C4-2B (cell line): ENCODE data around the gene IL26.
"Not testable (repeated sequence)": the region's sequence is repeated elsewhere in the genome, so short reads cannot be mapped to it uniquely, and the experiment has no call there.

ENCODE experiments used
- H3K27ac ChIP-seq: fragments of 450-650 bp; 2 replicates; pipeline ENCODE4 v1.5.1; 2017
- ZFX ChIP-seq: fragments of 450-650 bp; IDR thresholded peaks from 2 replicates; pipeline ENCODE4 v1.6.1; 2017
- TF ChIP-seq, protein P1 (sequence below): fragments of 450-650 bp; conservative IDR thresholded peaks from 2 replicates; pipeline ENCODE4 v1.5.1; 2017; ENCODE audit warnings: mild to moderate bottlenecking

The IL26 gene

DNA sequence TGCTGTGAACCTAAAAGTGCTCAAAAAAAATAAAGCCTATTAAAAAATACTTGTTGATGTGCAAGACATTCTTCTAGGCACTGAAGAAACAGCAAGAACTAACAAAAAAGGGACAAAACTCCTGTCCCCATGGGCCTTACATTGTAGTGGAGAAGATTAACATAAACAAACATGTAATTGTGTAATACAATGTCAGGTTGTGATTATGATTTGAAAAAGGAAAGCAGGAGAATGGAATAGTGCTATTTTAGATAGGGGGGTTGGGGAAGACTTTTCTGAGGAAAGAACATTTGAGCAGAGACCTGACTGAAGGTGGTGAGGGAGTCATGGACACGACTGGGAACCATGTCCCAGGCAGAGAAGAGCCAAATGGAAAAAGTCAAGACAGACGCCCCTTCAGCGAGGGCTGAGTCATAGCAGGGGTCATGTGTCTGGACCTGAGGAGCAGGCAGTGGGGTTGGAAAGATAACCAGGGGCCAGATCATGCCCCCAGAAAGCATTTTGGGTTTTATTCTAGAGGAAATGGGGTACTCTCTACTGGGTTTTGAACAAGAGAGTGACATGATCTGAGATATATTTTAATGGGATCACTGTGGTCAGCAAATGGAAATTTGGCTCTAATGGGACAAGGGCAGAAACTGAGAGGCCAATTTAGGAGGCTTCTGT is 46.7 kb downstream of the IL26 start:
- H3K27ac ChIP-seq: no peak overlapping the region
- TF ChIP-seq, protein P1, sequence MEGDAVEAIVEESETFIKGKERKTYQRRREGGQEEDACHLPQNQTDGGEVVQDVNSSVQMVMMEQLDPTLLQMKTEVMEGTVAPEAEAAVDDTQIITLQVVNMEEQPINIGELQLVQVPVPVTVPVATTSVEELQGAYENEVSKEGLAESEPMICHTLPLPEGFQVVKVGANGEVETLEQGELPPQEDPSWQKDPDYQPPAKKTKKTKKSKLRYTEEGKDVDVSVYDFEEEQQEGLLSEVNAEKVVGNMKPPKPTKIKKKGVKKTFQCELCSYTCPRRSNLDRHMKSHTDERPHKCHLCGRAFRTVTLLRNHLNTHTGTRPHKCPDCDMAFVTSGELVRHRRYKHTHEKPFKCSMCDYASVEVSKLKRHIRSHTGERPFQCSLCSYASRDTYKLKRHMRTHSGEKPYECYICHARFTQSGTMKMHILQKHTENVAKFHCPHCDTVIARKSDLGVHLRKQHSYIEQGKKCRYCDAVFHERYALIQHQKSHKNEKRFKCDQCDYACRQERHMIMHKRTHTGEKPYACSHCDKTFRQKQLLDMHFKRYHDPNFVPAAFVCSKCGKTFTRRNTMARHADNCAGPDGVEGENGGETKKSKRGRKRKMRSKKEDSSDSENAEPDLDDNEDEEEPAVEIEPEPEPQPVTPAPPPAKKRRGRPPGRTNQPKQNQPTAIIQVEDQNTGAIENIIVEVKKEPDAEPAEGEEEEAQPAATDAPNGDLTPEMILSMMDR: no peak
- no peak for TF ChIP-seq ZFX

DNA sequence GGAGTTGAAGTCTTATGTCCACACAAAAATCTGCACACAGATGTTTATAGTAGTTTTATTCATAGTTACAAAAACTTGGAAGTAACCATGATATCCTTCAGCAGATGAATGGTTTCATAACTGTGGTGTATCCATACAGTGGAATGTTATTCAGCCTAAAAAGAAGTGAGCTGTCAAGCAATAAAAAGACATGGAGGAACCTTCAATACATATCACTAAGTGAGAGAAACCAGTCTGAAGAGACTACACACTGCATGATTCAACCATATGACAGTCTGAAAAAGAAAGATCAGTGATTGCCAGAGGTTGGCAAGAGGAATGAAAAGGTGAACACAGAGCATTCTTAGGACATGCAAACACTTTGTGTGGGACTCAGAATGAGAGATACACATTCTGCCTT is 47.4 kb downstream of the IL26 start:
- no peak for TF ChIP-seq ZFX
- TF ChIP-seq, protein P1: no peak
- H3K27ac ChIP-seq: no peak overlapping the region

DNA sequence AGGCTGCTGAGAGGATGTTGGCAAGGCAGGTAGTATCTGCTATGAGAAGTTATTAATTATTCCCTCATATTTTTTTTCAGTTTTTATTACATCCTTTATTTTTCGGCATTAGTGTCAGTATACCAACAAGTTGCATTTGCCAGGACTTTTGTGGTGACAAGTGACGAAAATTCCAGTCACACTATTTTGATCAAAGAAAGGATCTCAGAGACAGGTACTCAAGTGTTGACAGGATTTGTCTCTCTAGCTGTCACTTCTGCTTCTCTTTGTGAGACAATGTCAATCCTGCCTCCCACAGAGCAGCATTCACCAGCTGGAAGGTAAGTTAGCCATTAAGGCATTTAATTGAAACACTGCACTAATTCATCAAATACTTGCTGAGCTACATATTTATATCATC is 48.0 kb downstream of the IL26 start:
- TF ChIP-seq, protein P1: no peak
- TF ChIP-seq ZFX: no peak
- H3K27ac ChIP-seq: no peak overlapping the region

DNA sequence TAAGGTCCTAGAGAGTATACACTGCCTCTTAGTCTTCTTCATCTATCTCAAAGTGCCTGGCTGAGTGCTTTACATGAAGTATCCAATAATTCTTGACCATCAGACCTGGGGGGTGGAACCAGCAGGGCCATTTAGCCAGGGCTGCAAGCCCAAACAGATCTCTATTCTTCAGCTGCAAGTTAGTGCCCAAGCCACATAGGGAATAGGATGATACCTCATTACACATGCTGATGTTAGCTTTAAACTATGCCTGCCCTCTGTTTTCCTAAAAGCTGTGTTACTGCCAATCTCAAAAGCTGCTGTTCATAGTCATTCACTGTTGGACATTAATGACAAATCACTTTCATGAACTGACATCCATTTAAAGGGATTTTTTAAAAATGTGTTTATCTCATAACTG is 49.4 kb downstream of the IL26 start:
- TF ChIP-seq ZFX: no peak
- TF ChIP-seq, protein P1: no peak

DNA sequence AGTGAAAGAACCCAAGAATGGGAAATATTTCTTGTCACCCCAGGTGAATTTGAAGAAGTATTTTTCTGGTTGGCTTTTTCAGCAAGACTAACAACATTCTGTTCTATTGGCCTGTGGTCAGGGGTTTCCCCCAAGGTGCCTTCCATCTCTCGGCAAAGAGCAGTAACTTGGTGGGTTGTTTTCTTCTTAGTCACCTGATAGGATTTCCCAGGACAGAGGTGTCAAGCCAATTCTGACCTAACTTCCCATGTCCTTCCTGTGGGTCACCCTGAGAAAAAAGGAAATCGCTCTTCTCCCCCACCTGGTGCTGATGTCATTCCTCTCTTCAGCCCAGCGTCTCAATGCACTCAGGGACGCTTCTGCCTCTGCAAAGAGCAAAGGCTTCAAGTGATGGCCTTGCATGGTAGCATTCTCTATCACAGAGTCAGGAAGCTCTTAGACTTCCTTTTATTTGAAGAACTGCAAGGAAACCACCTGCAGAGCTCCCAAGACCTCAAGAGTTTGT is 50.0 kb downstream of the IL26 start:
- no peak overlapping the region for H3K27ac ChIP-seq
- TF ChIP-seq, protein P1: no peak
- no peak for TF ChIP-seq ZFX

More for the DNA sequence above, 49.4 kb downstream of the IL26 start:
- no peak overlapping the region for H3K27ac ChIP-seq

DNA sequence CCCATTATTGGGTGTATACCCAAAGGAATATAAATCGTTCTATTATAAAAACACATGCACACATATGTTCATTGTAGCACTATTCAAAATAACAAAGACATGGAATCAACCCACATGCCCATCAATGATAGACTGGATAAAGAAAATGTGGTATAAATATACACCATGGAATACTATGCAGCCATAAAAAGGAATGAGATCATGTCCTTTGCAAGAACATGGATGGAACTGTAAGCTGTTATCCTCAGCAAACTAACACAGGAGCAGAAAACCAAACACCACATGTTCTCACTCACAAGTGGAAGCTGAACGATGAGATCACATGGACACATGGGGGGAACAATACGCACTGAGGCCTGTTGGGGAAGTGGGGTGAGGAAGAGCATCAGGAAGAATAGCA is 50.8 kb downstream of the IL26 start:
- not testable (repeated sequence) for H3K27ac ChIP-seq

DNA sequence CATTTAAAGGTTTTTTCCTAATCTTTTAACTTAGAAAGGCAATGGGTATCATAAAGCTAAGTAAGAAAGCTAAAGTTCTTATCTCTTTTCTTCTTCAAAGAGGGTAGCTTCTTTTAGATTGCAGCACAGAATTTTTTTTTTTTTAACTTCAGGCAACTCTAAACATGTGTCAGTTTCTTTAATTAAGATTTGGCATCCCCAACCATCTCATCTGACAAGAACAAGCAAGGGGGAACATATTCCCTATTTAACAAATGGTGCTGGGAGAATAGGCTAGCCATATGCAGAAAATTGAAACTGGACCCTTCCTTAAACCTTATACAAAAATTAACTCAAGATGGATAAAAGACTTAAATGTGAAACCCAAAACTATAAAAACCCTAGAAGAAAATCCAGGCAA is 51.8 kb downstream of the IL26 start:
- TF ChIP-seq, protein P1: no peak
- no peak for TF ChIP-seq ZFX
- no peak overlapping the region for H3K27ac ChIP-seq

DNA sequence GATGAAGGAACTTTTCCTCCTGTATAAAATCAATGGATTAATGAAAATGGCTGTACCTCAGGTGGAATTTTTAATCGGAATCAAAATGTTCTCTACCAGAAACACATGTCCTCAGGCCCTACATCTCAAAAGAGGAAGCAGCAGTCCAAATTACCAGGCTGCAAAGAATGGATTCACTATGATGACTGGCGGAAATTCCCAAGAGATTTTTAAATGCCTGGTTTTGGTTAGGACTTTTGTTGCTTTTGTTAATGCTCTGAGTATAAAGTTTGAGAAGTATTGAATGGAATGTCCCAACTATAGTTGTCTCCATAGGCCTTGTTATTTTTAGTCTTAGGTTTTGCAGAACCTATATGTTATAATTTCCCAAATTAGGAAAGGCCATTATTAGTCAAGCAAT is 54.9 kb downstream of the IL26 start:
- H3K27ac ChIP-seq: no peak overlapping the region
- no peak for TF ChIP-seq ZFX
- TF ChIP-seq, protein P1: no peak
